GM19395 (cell line): ENCODE results near the gene CCDC88A.

ENCODE experiments used
- ATAC-seq: cut with Tn5 transposase; IDR thresholded peaks from one replicate; pipeline ENCODE4 v1.9.1; 2021; ENCODE audit warnings: mild to moderate bottlenecking, moderate library complexity; ENCODE audit not compliant: unreplicated experiment

CCDC88A gene

DNA sequence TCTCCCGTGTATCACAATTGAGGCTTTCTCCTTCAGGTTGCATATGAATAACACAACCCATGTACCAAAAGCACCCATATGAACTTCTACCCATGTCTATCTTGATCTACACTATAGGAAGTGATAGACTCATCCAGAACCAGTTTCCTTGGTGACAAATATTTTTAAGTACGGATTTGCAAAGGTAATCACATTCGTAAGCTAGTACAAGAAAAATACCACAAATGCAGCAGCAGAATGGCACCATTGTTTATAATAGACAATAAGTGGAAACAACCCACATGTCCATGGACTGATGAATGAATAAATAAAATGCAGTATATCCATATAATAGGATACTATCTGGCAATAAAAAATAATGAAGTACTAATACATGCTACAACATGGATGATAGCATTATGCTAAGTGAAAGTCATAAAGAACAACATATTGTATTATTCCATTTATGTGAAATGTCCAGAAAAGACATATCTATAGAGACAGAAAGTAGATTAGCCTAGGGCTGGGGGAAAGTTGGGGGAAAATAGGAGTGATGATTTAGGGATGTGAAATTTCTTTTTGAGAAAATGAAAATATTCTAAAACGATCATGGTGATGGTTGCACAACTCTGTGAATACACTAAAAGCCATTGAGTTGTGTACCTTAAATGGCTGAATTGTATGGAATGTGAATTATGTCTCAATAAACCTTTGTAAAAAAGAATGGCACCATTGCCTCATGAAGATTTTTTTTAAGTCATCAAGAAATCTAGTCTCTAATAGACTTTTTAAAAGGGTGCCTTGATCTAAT is 3.4 kb upstream of the CCDC88A start:
- no peak for ATAC-seq

DNA sequence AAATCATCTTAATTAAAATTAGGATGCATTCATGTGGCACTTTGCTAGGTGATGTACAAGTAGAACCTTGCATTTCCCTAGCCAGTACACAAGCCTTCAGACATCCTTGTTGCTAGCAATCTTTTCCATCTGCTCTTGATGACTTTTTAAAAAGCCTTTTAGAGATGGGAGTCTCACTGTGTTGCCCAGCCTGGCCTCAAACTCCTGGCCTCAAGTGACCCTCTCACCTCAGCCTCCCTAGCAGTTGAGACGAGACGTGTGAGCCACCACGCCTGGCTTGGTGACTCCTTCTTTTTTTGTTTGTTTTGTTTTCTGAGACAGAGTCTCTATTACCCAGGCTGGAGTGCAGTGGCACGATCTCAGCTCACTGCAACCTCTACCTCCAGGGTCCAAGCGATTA is 1.7 kb upstream of the CCDC88A start:
- no peak for ATAC-seq

DNA sequence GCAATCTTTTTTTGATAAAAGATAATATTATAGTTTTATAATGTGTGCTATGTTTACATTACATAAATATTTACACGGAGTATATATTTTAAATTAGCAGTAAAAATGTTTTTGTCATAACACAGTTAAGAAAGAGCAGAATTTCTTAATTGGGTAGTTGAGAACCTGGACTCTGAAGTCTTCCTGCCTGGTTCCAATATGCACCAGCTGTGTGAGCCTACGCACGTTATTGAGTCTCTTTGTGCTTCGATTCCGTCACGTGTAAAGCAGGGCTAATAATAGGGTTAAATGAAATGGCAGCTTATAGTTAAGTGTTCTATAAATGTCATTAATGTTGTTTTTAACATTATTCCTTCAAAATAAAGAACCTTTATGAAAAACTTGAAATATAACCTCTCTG is 1.2 kb upstream of the CCDC88A start:
- no peak for ATAC-seq

DNA sequence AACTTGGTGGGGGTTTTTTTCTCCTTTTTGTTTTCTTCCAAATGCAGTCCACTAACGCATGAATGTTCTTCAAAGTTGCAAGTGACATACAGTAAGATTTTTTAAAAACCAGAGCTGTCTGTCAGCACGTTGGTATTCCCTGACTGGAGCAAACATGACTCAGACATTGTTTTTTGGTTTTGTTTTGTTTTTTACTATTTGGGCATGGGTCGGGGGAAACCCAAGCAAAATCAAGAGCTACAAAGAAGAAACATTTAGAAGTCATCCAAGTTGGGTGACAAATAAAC is 726 bp upstream of the CCDC88A start:
- ATAC-seq, result no peak

DNA sequence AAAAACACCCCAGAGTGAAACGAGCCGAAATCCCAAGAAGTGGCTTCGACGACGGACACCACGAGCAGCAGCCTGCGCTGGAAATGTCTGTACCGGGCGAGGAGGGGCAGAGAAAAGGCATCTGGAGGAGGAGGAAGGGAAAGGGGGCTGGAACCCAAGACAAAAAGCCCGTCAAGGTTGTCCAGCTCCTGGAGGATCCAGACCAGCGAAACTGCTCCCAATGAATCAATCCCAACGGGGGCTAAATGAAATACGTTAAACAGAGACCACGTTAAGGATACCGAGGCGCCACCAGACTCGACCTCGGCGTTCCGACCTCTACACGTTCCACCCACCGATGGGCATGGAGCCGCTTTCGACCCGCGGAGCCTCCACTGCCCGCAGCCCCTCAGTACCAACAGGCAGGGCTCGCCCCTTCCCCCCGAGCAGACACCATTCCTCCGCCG is 400 bp downstream of the CCDC88A start:
- peak; percentile 15 for ATAC-seq

DNA sequence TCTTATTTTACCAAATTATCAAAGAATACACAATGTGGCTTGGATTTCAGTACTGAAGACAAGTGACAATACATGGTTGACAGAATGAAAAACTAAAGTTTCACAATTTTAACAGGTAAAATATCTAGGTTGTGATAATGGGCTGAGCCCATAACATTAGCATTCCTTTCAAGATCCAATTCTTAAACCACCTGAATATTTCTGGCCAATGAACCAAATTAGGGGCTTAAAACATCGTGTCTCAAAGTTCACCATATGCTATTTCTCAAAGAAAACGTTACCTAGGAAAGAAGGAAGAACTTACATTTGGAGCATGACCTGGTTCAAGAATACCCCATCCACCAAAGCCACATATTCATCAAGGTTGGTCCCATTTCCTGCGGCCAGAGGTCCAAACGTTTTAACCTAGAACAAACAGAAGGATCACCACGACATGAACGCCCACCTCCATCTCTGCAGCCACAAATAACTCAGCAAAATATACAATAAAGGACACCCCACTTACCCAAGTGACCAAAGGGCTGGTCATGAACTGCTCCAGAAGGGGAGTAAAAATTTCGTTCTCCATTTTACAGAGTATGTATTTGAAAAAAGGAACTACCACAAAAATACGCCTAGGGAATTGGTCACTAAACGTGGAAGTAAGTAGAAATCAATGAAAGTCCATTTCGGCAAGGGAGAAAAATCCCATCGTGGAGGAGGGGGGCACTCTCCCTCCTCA is 984 bp downstream of the CCDC88A start:
- ATAC-seq, result no peak

DNA sequence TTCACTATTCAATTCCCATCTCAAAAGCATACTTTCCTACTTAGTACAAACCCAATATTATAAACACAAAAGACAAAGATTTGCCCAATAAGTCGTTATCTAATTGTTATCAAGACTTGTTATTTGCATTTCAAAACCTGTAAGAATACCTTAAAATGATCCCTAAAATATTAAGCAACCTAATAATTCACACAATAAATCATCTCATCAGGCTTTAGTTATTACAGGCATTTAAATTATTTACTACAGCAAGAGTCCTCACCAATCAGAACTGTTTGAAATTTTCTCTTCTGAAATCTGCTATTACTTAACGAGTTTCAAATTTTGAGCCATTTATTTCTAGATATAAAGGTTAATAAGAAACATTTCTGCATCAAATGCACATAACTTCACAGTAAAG is 1.6 kb downstream of the CCDC88A start:
- ATAC-seq, result no peak

DNA sequence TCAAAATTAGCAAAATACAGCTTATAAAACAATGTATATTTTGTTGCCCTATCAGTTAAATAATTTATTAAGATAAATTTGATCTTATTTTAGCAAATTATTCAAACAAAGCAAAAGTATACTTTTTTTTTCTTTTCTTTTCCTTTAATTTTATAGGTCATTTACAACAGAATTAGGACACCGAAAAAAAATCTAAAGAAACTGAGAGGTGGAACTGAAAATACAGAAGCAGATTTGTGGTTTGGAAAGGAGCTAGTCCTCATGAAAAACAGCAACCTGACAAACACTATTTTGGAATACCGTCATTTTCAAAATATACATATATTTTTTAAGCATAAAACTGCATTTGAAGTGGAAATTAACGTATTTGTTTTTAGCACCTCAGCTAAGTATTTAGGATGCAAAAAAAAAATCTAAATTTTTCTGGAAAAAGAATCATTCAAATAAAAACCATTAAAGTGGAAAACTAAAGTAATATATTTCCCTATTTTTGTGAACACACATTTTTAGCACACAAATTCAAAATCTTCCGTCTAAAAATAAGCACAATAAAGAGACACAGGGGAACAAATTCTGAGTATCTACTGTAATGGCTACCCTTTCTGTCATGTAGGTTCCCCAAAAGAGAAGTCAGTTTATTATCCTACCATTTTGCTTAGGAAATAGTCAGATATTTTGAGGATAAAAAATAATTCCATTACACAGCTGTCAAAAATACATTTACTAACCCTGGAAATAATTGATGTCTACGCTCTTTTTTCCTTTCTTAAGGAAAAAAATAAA is 2.7 kb downstream of the CCDC88A start:
- ATAC-seq, result no peak

DNA sequence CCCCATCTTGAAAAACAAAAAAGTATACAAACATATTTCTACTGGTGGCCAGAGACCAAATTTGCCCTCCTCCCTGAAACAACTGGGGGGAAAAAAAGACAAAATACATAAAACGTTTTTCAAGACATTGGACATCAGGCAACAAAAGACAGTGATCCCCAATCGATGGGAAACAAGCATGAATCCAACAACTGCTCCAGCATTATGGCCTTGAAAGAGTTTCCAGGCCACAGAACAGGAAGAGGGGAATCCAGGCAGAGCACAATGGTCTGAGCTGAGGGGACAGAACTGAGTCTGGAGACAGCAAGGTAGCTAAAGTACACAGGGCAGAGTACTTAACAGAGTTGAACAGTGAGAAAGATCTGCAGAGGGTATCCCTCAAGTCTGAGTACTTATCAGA is 4.4 kb downstream of the CCDC88A start:
- ATAC-seq, result no peak

DNA sequence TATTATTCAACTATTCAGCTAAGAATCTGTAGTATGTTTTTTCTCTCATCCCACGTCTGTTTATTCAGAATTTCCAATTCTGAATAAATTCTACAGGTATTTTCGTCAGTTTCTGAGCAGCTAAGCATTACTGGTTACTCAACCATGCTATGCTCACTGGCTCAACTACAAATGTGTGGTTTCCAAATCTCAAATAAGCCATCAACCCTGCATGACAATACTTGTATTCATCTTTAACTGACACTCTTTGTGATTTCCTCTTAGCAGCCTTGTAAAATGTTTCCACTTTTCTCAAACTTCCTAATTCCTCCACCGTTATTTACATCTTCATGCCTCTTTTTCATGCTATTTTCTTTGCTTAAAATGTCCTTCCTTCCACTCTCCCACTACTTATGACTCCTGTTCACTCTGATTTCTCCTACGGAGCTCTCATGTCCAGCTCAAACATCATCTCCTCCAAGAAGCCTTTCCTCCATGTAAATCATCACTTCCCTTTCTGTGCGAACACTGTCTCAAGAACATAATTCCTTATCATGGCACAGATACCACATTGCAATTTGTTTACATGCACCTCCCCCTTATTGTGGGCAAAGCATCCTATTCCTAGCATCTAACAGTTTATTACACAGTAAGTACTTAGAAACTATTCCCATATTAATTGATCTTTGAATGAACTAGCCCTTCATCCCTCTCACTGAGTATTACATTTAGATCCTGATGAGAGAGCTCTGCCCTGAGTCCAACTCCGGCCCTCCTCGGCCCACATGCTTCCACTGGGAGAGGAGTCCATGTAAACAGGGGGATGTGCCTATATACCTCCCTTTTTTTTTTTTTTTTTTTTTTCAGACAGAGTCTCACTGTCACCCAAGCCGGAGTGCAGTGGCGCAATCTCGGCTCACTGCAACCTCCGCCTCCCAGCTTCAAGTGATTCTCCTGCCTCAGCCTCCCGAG is 10.5 kb downstream of the CCDC88A start:
- ATAC-seq, result no peak

DNA sequence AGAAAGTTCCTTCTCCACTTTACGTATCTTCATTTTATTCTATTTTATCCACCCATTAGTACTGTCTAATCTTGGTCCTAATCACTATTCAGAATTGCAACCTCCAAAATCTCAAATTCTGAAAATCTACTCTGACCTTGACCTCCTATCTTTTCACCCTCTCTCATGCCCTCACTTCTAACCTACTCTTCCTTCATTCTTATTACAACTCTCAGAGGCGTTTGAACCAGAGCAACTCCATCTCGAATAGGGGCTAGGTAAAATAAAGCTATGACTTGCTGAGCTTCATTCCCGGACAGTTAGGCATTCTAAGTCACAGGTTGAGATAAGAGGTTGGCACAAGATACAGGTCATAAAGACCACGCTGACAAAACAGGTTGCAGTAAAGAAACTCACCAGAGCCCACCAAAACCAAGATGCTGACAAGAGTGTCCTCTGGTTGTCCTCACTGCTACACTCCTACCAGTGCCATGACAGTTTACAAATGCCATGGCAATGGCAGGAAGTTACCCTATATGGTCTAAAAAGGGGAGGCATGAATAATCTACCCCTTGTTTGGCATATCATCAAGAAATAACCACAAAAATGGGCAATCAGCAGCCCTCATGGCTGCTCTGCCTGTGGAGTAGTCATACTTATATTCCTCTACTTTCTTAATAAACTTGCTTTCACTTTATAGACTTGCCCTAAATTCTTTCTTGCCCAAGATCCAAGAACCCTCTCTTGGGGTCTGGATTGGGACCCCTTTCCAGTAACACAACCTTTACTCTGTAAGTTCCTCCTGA is 11.4 kb downstream of the CCDC88A start:
- no peak for ATAC-seq

DNA sequence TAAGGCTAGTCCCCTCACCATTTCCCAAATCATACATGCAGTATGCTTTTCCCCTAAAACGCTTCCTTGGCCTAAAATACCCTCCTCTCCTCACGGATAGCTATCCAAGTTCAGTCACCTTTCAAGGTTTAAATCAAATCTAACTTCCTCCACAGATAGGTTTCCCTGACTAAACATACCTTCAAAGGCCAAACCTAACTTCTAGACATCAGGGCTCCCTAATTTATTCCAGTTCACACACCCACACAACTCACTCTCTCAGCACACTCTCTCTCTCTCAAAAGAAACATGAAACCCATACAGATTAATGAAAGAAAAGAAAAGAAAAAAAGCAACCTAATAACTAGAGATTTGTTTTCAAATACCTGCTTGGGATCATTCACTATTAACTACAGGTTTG is 14.5 kb downstream of the CCDC88A start:
- no peak for ATAC-seq

DNA sequence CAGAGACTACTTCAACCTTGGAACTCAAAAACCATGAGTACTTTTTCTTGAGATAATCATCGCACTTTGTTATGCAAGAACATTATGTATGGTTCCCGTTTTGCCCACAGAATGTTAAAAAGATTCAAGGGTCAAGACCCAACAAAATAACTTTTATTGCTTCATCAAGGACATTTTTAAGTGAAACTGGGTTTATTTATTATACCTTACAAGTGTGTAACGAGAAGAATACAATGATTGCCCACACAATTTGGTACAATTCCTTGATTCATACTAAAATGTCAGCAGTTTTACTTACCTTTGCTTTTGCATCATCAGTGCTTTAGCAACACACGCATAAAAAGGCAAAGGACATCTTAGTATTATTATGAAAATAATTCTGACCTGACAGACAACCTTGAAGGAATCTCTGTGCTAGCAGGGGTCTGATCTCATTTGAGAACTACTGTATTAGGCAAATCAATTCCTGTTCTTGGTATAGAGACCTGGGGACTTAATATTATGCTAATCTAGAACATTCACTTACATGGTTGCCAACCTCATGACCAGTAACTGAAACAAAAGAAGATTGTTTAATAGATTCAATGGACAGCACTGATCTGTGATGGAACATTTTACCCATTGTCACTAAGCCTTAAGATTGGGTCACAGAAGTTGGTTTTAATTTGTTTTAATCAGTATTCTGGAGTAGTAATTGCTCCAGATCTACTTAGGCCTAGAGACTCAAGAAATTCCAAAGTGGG is 16.2 kb downstream of the CCDC88A start:
- ATAC-seq, result no peak

DNA sequence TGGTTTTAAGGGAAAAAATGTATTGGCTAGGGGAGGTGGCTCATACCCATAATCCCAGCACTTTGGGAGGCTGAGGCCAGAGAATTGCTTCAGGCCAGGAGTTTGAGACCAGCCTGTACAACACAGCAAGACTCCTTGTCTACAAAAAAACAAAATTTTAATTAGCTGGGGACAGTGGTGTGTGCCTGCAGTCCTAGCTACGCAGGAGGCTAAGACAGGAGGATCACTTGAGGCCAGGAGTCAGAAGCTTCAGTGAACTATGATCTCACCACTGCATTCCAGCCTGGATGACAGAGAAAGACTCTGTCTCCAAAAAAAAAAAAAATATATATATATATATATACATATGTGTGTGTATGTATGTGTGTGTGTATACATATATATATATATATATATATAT is 18.5 kb downstream of the CCDC88A start:
- ATAC-seq, result no peak

DNA sequence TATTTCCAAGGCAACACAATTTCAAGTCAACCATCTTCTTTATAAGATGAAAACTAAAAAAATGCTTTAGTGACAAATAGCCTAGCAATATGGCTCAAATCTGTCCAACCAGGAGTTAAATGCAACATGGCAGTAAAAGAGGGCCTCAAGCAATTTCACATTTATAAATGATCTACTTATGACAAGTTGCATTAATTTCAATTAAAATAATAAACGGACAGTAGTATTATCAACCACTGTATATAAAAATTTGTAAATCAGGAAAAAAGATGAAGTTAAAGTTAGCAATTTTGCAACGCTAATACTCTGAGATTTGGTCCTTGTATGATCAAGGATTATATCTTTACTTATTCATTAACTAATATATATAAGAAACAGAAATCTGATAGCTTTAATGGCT is 19.3 kb downstream of the CCDC88A start:
- no peak for ATAC-seq

DNA sequence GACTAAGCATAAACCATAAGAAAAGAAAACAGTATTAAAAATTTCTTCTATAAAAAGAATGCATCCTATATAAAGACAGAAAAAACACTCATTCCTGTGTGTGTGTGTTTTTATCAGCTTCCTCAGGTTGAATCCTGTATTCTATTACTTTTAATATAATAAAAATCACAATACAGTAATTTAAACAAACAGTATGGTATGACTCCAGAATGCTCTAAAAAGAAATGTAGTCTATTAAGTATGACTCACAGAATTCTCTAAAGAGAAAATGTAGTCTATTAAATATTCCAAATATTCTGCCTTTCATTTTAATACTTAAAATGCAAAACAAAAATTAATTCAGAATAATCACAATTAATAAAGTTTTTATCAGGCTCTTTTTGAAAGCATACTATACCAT is 19.8 kb downstream of the CCDC88A start:
- ATAC-seq, result no peak

DNA sequence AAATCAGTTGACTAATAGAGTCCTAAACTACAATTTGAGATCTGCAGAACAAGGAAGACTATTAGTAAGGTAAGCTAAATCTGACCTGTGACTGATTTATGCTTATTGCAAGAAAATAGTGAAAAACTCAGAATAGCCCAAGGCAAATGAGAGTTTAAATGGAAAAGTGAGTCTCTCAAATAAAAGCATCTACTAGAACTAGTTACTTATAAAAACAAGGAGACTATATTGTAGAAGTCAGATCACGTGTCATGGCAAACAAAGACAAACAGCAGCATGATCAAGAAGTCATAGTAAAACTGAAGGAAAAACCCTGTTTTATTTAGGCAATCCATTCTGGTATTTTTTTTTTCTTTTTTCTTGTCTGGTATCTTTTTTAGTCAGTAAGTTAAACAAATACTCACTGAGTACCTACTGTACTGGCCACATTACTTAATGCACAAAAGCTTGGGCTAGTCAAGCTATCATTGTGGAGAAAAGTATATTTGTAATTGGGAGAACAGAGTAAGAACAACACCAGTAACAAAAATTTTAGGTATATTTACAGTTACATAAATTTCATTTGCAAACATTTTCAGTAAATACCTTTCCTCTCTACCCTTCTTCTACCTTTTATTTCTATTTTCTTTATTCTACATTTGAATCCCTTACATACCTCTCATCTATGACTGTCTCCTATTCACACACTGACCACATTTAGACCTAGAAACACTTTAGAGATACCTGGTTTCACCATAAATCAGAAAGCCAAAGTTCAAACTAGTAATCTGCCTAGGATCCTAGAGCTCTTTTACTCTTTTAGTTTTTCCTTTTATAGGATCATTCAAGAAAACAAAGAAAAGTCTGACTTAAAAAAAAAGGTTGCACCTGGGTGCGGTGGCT is 23.7 kb downstream of the CCDC88A start:
- ATAC-seq, result peak; percentile 49

DNA sequence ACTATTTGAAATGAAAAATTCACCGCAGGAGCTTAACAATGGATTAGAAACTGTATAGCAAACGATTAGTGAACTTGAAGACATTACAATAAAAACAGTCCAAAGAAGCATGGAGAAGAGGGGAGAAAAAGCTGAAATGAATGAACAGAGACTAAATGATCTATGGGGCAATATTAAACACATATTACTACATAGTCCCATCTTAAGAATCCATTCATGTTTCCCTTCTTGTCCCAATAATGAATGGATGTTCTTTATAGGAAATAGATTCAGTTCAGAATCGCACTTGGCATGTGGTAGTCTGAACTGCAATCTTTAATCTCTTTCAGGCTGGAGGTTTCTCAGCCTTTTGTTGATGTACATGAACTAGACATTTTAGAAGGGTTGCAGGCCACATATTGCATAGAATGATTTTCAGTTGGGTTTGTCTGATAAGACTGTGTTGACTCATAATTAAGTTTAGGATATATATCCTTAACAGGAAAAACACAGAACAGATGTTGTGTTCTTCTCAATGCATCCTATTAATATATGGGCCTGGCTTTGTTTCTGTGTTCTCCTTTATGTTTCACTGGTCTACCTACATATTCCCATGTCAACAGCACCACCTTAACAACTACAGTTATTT is 27.9 kb downstream of the CCDC88A start:
- ATAC-seq, result no peak
